A549 (cell line): ENCODE measurements around the gene LSM4. TPM values are rescaled to one million over a fixed set of nuclear protein-coding genes. Genes with fewer than 3 reads are reported as not detected.

Experiments used
- ATAC-seq, 2 experiments: fragments of 200-7000 bp in 1 of 2; fragments of >200 bp in 1 of 2; cut with Nextera tagmentation in 1 of 2; cut with Tn5 transposase in 1 of 2; 3 replicates each; pipeline versions ENCODE4 v1.8.0 to v1.9.1; 2018 to 2020; ENCODE audit warnings: mild to moderate bottlenecking in 1 of 2, moderate library complexity in 1 of 2
- CTCF ChIA-PET: fragments of 300-600 bp; sonication (Branson Sonifier 250); formaldehyde crosslinking; extraction: SDS; loops from one replicate; lab custom pipeline; 2021; ENCODE audit warnings: antibody characterized with exemption, inconsistent platforms; lab: Yijun Ruan, JAX
- POLR2A ChIA-PET: fragments of 350-600 bp; formaldehyde crosslinking; extraction: SDS; loops from one replicate; lab custom pipeline; 2021; ENCODE audit warnings: antibody characterized with exemption, inconsistent platforms; lab: Yijun Ruan, JAX
- DNase-seq, 2 experiments: peaks; one replicate each; pipeline versions ENCODE4 v3.0.0 to v3.0.0-alpha.2; 2011 to 2016; ENCODE audit warnings: low read depth in 1 of 2, low spot score in 1 of 2
- FAIRE-seq: peaks from 2 replicates; lab custom pipeline; 2011; peaks lifted over from hg19 to GRCh38; lab: Jason Lieb, UNC
- H3K27ac ChIP-seq, 2 experiments: fragments of >200 bp; sonication (Bioruptor Twin); formaldehyde crosslinking; 3 replicates each; pipeline ENCODE4 v1.5.1; 2016 to 2017
- H3K4me1 ChIP-seq: fragments of >200 bp; sonication (Bioruptor Twin); formaldehyde crosslinking; 3 replicates; pipeline ENCODE4 v1.6.1; 2016
- H3K4me2 ChIP-seq: fragments of >200 bp; sonication (Bioruptor Twin); formaldehyde crosslinking; 3 replicates; pipeline ENCODE4 v1.6.1; 2016
- H3K4me3 ChIP-seq: fragments of >200 bp; sonication (Bioruptor Twin); formaldehyde crosslinking; 3 replicates; pipeline ENCODE4 v1.5.1; 2016
- H3K9me3 ChIP-seq: fragments of >200 bp; sonication (Bioruptor Twin); formaldehyde crosslinking; 3 replicates; pipeline ENCODE4 v1.6.1; 2016
- BHLHE40 ChIP-seq: IDR thresholded peaks from 2 replicates; pipeline ENCODE4 v1.6.1; 2012; ENCODE audit warnings: low read depth, low read length, inconsistent platforms
- CBX2 ChIP-seq: fragments of 200-600 bp; sonication (generic); IDR thresholded peaks from 2 replicates; pipeline ENCODE4 v1.6.1; 2016; ENCODE audit warnings: low read depth, mild to moderate bottlenecking, borderline replicate concordance
- CBX8 ChIP-seq: fragments of 200-600 bp; sonication (generic); IDR thresholded peaks from 2 replicates; pipeline ENCODE4 v1.6.1; 2016
- CHD2 ChIP-seq: fragments of 150-350 bp; IDR thresholded peaks from 2 replicates; pipeline ENCODE4 v1.6.1; 2014; ENCODE audit warnings: low read length; ENCODE audit not compliant: partially characterized antibody
- FOXS1 ChIP-seq: fragments of 250-450 bp; sonication (Bioruptor Pico); IDR thresholded peaks from 2 replicates; pipeline ENCODE4 v1.5.0; 2020; ENCODE audit warnings: mild to moderate bottlenecking, moderate library complexity
- HES2 ChIP-seq: fragments of >200 bp; sonication (Bioruptor Twin); formaldehyde crosslinking; IDR thresholded peaks from 2 replicates; pipeline ENCODE4 v1.6.1; 2016
- HEYL ChIP-seq: fragments of 250-450 bp; sonication (Bioruptor Pico); IDR thresholded peaks from 2 replicates; pipeline ENCODE4 v1.8.0; 2021; ENCODE audit warnings: mild to moderate bottlenecking, moderate library complexity
- JUNB ChIP-seq: fragments of >200 bp; sonication (Bioruptor Twin); formaldehyde crosslinking; IDR thresholded peaks from 2 replicates; pipeline ENCODE4 v1.6.1; 2016
- KDM1A ChIP-seq: fragments of 200-600 bp; sonication (generic); IDR thresholded peaks from 2 replicates; pipeline ENCODE4 v1.6.1; 2016; ENCODE audit warnings: low read depth, mild to moderate bottlenecking
- MAFK ChIP-seq: fragments of 450-650 bp; IDR thresholded peaks from 2 replicates; pipeline ENCODE4 v1.6.1; 2014; ENCODE audit not compliant: partially characterized antibody
- NFE2L2 ChIP-seq: fragments of 150-350 bp; conservative IDR thresholded peaks from 2 replicates; pipeline ENCODE4 v1.6.1; 2014; ENCODE audit warnings: low read length
- NR3C1 ChIP-seq: fragments of >200 bp; sonication (Bioruptor Twin); formaldehyde crosslinking; IDR thresholded peaks from 3 replicates; pipeline ENCODE4 v1.6.1; 2017
- POLR2AphosphoS2 ChIP-seq: conservative IDR thresholded peaks from 2 replicates; pipeline ENCODE4 v1.6.1; 2012; ENCODE audit warnings: low read length, improper control_type of control experiment, inconsistent platforms
- RARB ChIP-seq: fragments of 250-450 bp; sonication (Bioruptor Pico); IDR thresholded peaks from 2 replicates; pipeline ENCODE4 v1.8.0; 2021; ENCODE audit warnings: mild to moderate bottlenecking, moderate library complexity
- RNF2 ChIP-seq: fragments of 200-600 bp; sonication (generic); IDR thresholded peaks from 2 replicates; pipeline ENCODE4 v1.6.1; 2016; ENCODE audit warnings: low read depth, mild to moderate bottlenecking, antibody characterized with exemption, moderate library complexity, borderline replicate concordance
- ZC3H11A ChIP-seq: fragments of 450-650 bp; IDR thresholded peaks from 2 replicates; pipeline ENCODE4 v1.6.1; 2014; ENCODE audit warnings: antibody characterized with exemption, mild to moderate bottlenecking
- WGBS: methylation state at CpG from one replicate; pipeline ENCODE4 v1.1.6; 2017; ENCODE audit errors: missing lambda C conversion rate; 5-methylcytosine and 5-hydroxymethylcytosine counted together
- polyA plus RNA-seq, 4 experiments: library from polyadenylated mRNA; depleted of rRNA in 3 of 4; stranded (reverse); fragments of >200 nt; fragmentation: RNase III in 1 of 4; extraction: RNeasy Plus Mini Kit Qiagen cat#74134 plus additional on column Dnase treatment in 1 of 4; gene quantifications; 2 replicates in 3 of 4; 3 replicates in 1 of 4; pipeline ENCODE4 v1.2.3, GENCODE V29; 2011 to 2017
- TF ChIP-seq, protein P1 (sequence below): fragments of 250-450 bp; sonication (Bioruptor Pico); IDR thresholded peaks from 2 replicates; pipeline ENCODE4 v1.5.0; 2021; ENCODE audit warnings: mild to moderate bottlenecking, moderate library complexity, borderline replicate concordance
- TF ChIP-seq, protein P2 (sequence below): IDR thresholded peaks from 2 replicates; pipeline ENCODE4 v1.6.1; 2012

LSM4 gene
- polyA plus RNA-seq, 2 of the 4 experiments (the other 2 are of a cell fraction) = 154 to 169 TPM

- TF ChIP-seq POLR2AphosphoS2 = no peak
These were observed 55.8 kb downstream of the LSM4 start (continued) for GRCh38 chr19:18266771-18267686.

GRCh38 chr19:18265582-18265981 is 57.3 kb downstream of the LSM4 start:
- FAIRE-seq = no peak
- no peaks in the 10 kb centered on the region for H3K4me1 ChIP-seq
- CTCF ChIA-PET = interaction anchor here (1.0 to 1.4 kb wide), 2 partner anchors 13 to 145 kb away, joined by 3 to 5 read pairs; no protein-coding TSS in a partner anchor
- TF ChIP-seq ZC3H11A (no peak), CHD2 (no peak), HEYL (CRISPR knock-in tag) (no peak), CBX8 (no peak), NR3C1 (no peak), NFE2L2 (no peak), FOXS1 (CRISPR knock-in tag) (no peak)
- POLR2A ChIA-PET = no interaction called here
- WGBS = 88% methylated on average over 3 of the region's 7 CpGs
- no peak overlapping the region for H3K4me3 ChIP-seq
- H3K4me2 ChIP-seq = no peak overlapping the region
- no peak for DNase-seq
- no peak for ATAC-seq
- no peaks in the 10 kb centered on the region for H3K9me3 ChIP-seq
- H3K27ac ChIP-seq = no peak overlapping the region

GRCh38 chr19:18264971-18265540 is 57.8 kb downstream of the LSM4 start:
- no peaks in the 10 kb centered on the region for H3K4me1 ChIP-seq
- FAIRE-seq (no peak), DNase-seq (no peak), ATAC-seq (no peak)
- CTCF ChIA-PET = interaction anchor here (1.0 to 1.4 kb wide), 2 partner anchors 12 to 145 kb away, joined by 3 to 5 read pairs; no protein-coding TSS in a partner anchor
- TF ChIP-seq, protein P1, sequence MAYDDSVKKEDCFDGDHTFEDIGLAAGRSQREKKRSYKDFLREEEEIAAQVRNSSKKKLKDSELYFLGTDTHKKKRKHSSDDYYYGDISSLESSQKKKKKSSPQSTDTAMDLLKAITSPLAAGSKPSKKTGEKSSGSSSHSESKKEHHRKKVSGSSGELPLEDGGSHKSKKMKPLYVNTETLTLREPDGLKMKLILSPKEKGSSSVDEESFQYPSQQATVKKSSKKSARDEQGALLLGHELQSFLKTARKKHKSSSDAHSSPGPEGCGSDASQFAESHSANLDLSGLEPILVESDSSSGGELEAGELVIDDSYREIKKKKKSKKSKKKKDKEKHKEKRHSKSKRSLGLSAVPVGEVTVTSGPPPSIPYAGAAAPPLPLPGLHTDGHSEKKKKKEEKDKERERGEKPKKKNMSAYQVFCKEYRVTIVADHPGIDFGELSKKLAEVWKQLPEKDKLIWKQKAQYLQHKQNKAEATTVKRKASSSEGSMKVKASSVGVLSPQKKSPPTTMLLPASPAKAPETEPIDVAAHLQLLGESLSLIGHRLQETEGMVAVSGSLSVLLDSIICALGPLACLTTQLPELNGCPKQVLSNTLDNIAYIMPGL = no peak
- TF ChIP-seq BHLHE40 (no peak), POLR2AphosphoS2 (no peak), KDM1A (no peak)
- no peak overlapping the region for H3K4me2 ChIP-seq
- H3K4me3 ChIP-seq = no peak overlapping the region
- H3K27ac ChIP-seq = no peak overlapping the region
- 90% methylated on average over 4 of the region's 23 CpGs for WGBS
- POLR2A ChIA-PET = no interaction called here
- no peaks in the 10 kb centered on the region for H3K9me3 ChIP-seq

DNA sequence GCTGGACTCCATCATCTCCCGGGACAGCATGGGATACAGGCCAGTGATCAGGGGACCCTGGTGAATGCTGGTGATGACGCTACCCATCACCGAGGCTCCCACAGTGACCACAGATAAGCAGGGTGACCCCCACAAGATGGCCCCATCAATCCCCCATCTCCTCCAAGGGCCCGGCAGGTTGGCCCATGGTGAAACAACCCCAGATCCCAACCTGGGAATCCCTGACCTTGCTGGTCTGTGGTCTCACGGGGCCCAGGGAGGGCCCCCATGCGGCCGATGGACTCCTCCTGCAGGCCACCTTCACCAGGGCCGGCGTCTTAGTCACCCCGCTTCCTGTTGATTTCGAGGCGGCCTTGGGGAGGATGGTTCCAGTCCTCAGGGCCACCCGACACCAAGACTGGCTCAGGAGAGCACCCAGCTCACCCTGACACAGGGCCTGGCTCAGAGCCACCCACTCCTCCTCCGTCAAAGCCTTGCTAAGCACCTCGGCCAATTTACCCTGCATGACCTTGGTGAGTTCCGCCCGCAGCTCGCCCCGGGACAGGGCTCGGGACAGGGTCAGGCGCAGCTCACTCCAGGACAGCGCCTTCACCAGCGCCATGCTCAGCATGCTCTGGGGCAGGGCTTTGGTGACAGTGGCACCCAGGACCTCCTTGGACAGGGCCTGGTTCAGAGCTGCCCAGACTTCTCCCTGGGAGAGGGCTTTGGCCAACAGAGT is 58.6 kb downstream of the LSM4 start:
- Histone ChIP-seq H3K4me1 (no peaks in the 10 kb centered on the region), H3K4me3 (no peak overlapping the region), H3K4me2 (no peak overlapping the region), H3K9me3 (no peaks in the 10 kb centered on the region), H3K27ac (no peak overlapping the region)
- 93% methylated on average over 3 of the region's 23 CpGs for WGBS
- no peak for DNase-seq
- POLR2A ChIA-PET = no interaction called here
- TF ChIP-seq ZC3H11A = no peak
- no peak for TF ChIP-seq JUNB
- TF ChIP-seq CBX2 = no peak
- TF ChIP-seq, protein P2, sequence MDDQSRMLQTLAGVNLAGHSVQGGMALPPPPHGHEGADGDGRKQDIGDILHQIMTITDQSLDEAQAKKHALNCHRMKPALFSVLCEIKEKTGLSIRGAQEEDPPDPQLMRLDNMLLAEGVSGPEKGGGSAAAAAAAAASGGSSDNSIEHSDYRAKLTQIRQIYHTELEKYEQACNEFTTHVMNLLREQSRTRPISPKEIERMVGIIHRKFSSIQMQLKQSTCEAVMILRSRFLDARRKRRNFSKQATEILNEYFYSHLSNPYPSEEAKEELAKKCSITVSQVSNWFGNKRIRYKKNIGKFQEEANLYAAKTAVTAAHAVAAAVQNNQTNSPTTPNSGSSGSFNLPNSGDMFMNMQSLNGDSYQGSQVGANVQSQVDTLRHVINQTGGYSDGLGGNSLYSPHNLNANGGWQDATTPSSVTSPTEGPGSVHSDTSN = no peak
- no peak for TF ChIP-seq RNF2
- TF ChIP-seq MAFK = no peak
- TF ChIP-seq HES2 = no peak
- no peak for TF ChIP-seq NFE2L2
- TF ChIP-seq RARB (CRISPR knock-in tag) = no peak
- no peak for FAIRE-seq
- ATAC-seq = no peak
- CTCF ChIA-PET = interaction anchor here (1.0 to 4.3 kb wide), 4 partner anchors 7 to 146 kb away, joined by 3 to 41 read pairs (median 5); no protein-coding TSS in a partner anchor
